GM10266 (cell line): Measurements from ENCODE around the gene COL6A3.

Experiments
- DNase-seq: peaks from one replicate; pipeline ENCODE4 v3.0.0; 2012; ENCODE audit errors: extremely low spot score
- CTCF ChIP-seq: IDR thresholded peaks from 2 replicates; pipeline ENCODE4 v1.5.1; 2012; ENCODE audit warnings: mild to moderate bottlenecking, low read depth; ENCODE audit not compliant: control insufficient read depth, insufficient read depth; ENCODE audit errors: missing control alignments

The COL6A3 gene

GRCh38 chr2:237348281-237348865 is 65.6 kb downstream of the COL6A3 start:
- no peak for TF ChIP-seq CTCF
- no peak for DNase-seq

- no peak for TF ChIP-seq CTCF
- DNase-seq: no peak
Measured at GRCh38 chr2:237345891-237346640, 67.9 kb downstream of the COL6A3 start.

- DNase-seq: no peak
- no peak for TF ChIP-seq CTCF
Measured at GRCh38 chr2:237345411-237345810, 68.6 kb downstream of the COL6A3 start.

GRCh38 chr2:237344942-237345341 is 69.0 kb downstream of the COL6A3 start:
- TF ChIP-seq CTCF: no peak
- DNase-seq: no peak

GRCh38 chr2:237343993-237344392 is 70.0 kb downstream of the COL6A3 start:
- DNase-seq: no peak
- TF ChIP-seq CTCF: no peak

- TF ChIP-seq CTCF: no peak
- DNase-seq: no peak
Measured at GRCh38 chr2:237341872-237342271, 72.1 kb downstream of the COL6A3 start.

- no peak for TF ChIP-seq CTCF
- no peak for DNase-seq
Measured at GRCh38 chr2:237337586-237337985, 76.4 kb downstream of the COL6A3 start.
